Natural killer cell (primary cell): Measurements from ENCODE around the gene DEFB123. TPM values are rescaled to one million over a fixed set of nuclear protein-coding genes. Genes with fewer than 3 reads are reported as not detected.

Source experiments
- ATAC-seq, 3 donors: fragments of 150-1000 bp in 2 of 3; fragments of 200-7000 bp in 1 of 3; cut with Tn5 transposase; 1 replicate in 1 of 3; 2 replicates in 2 of 3; pipeline ENCODE4 v1.10.0; 2021; ENCODE audit warnings: mild to moderate bottlenecking in 2 of 3, moderate library complexity in 2 of 3
- DNase-seq, 2 donors: peaks; one replicate each; pipeline versions ENCODE4 v3.0.0 to v3.0.0-alpha.2; 2013 to 2021; ENCODE audit warnings: mixed read lengths in 1 of 2
- H3K27ac ChIP-seq: one replicate; pipeline ENCODE4 v1.5.1; 2013; ENCODE audit warnings: mild to moderate bottlenecking, low read length
- H3K27me3 ChIP-seq: one replicate; pipeline ENCODE4 v1.6.1; 2013; ENCODE audit warnings: low read length; ENCODE audit not compliant: control insufficient read depth, insufficient read depth
- H3K36me3 ChIP-seq: one replicate; pipeline ENCODE4 v1.6.1; 2013; ENCODE audit warnings: low read length; ENCODE audit not compliant: control insufficient read depth, insufficient read depth
- H3K4me1 ChIP-seq: one replicate; pipeline ENCODE4 v1.6.1; 2013; ENCODE audit warnings: low read length; ENCODE audit not compliant: control insufficient read depth, insufficient read depth
- H3K4me3 ChIP-seq: one replicate; pipeline ENCODE4 v1.5.1; 2013; ENCODE audit warnings: low read length
- H3K9me3 ChIP-seq: one replicate; pipeline ENCODE4 v1.6.1; 2013; ENCODE audit warnings: low read length; ENCODE audit not compliant: control insufficient read depth, insufficient read depth
- H3K27ac Mint-ChIP-seq, 2 donors: one replicate each; pipeline ENCODE4 v1.8.0; 2022; ENCODE audit warnings: mild to moderate bottlenecking in 2 of 2, mixed read lengths in 2 of 2, moderate library complexity in 1 of 2
- H3K27me3 Mint-ChIP-seq, 2 donors: one replicate each; pipeline ENCODE4 v1.8.0; 2022; ENCODE audit warnings: low read depth in 2 of 2, mixed read lengths in 2 of 2
- H3K36me3 Mint-ChIP-seq: one replicate; pipeline ENCODE4 v1.8.0; 2022; ENCODE audit warnings: mixed read lengths
- H3K4me1 Mint-ChIP-seq, 2 donors: one replicate each; pipeline ENCODE4 v1.8.0; 2022; ENCODE audit warnings: mixed read lengths in 2 of 2
- H3K4me3 Mint-ChIP-seq: one replicate; pipeline ENCODE4 v1.8.0; 2022; ENCODE audit warnings: mild to moderate bottlenecking, moderate library complexity, mixed read lengths
- H3K9me3 Mint-ChIP-seq, 2 donors: one replicate each; pipeline ENCODE4 v1.8.0; 2022; ENCODE audit warnings: mixed read lengths in 2 of 2
- CTCF ChIP-seq: fragments of 200-600 bp; IDR thresholded peaks from one replicate; pipeline ENCODE4 v1.8.0; 2022; ENCODE audit warnings: antibody characterized with exemption
- WGBS: methylation state at CpG from one replicate; pipeline ENCODE4 v1.1.7; 2013; ENCODE audit warnings: missing lambda C conversion rate; ENCODE audit not compliant: insufficient coverage; 5-methylcytosine and 5-hydroxymethylcytosine counted together
- intact Hi-C: fragments of 100-400 bp; cut with micrococcal nuclease; formaldehyde crosslinking; loops from one replicate; pipeline ENCODE4 v1.14.2; 2022
- total RNA-seq, 4 donors: library from RNA; stranded (reverse); fragments of 120-200 nt in 1 of 4; gene quantifications; one replicate each; pipeline versions ENCODE4 v1.2.3 to v1.2.4, GENCODE V29; 2013 to 2022

The DEFB123 gene
- total RNA-seq, 3 donors from 2014 or later (not counting 1 experiment from before 2014, with no cell fraction given), result not detected

GRCh38 chr20:31473331-31474096, 33.1 kb downstream of the DEFB123 start:
- Mint-ChIP-seq H3K4me1 (peaks cover 6 to 9% of the 10 kb centered on the region in 2 donors), H3K27me3 (peaks cover 29 to 37% of the 10 kb centered on the region in 2 donors), H3K4me3 (no peak overlapping the region), H3K9me3 (no peaks in the 10 kb centered on the region), H3K36me3 (no peaks in the 10 kb centered on the region), H3K27ac (no peak overlapping the region)
- ATAC-seq (peak in 1 of 3 donors; percentile 24), DNase-seq (no peak)
- 91% methylated on average over 5 of the region's 5 CpGs for WGBS
- no peak overlapping the region for H3K27ac ChIP-seq
- TF ChIP-seq CTCF, result no peak
- no peaks in the 10 kb centered on the region for H3K36me3 ChIP-seq
- H3K27me3 ChIP-seq, result peaks cover 10% of the 10 kb centered on the region
- intact Hi-C loops, result no loop called here
- H3K9me3 ChIP-seq, result no peaks in the 10 kb centered on the region
- no peak overlapping the region for H3K4me3 ChIP-seq
- H3K4me1 ChIP-seq, result peaks cover 7% of the 10 kb centered on the region

- Mint-ChIP-seq H3K4me1 (peaks cover 6 to 9% of the 10 kb centered on the region in 2 donors), H3K9me3 (no peaks in the 10 kb centered on the region), H3K36me3 (no peaks in the 10 kb centered on the region), H3K27ac (no peak overlapping the region), H3K27me3 (peaks cover 29 to 37% of the 10 kb centered on the region in 2 donors), H3K4me3 (no peak overlapping the region)
- intact Hi-C loops, result no loop called here
- no peaks in the 10 kb centered on the region for H3K9me3 ChIP-seq
- TF ChIP-seq CTCF, result no peak
- H3K27me3 ChIP-seq, result peaks cover 10% of the 10 kb centered on the region
- H3K4me1 ChIP-seq, result peaks cover 7% of the 10 kb centered on the region
- DNase-seq (no peak), ATAC-seq (no peak)
- no peak overlapping the region for H3K4me3 ChIP-seq
- H3K36me3 ChIP-seq, result no peaks in the 10 kb centered on the region
- WGBS, result 50% methylated on average over 2 of the region's 2 CpGs
- no peak overlapping the region for H3K27ac ChIP-seq
Measured at GRCh38 chr20:31474097-31474436, 33.6 kb downstream of the DEFB123 start.

- no peak for ATAC-seq
- H3K4me3 ChIP-seq, result no peak within 1 kb of the TSS
- H3K36me3 Mint-ChIP-seq, result no peaks in the 10 kb centered on the region
- 7% methylated on average over 33 of the region's 33 CpGs for WGBS
- no peak for DNase-seq
- peaks cover 6 to 9% of the 10 kb centered on the region in 2 donors for H3K4me1 Mint-ChIP-seq
- H3K4me1 ChIP-seq, result peaks cover 7% of the 10 kb centered on the region
- H3K27me3 Mint-ChIP-seq, result peaks cover 29 to 37% of the 10 kb centered on the region in 2 donors
- peaks cover 10% of the 10 kb centered on the region for H3K27me3 ChIP-seq
- no peak within 1 kb of the TSS for H3K4me3 Mint-ChIP-seq
- no peak for TF ChIP-seq CTCF
- intact Hi-C loops, result no loop called here
- H3K36me3 ChIP-seq, result no peaks in the 10 kb centered on the region
- H3K9me3 Mint-ChIP-seq, result no peaks in the 10 kb centered on the region
- H3K9me3 ChIP-seq, result no peaks in the 10 kb centered on the region
- no peak within 1 kb of the TSS for H3K27ac ChIP-seq
- no peak within 1 kb of the TSS for H3K27ac Mint-ChIP-seq
Measured at GRCh38 chr20:31474758-31475427, 34.5 kb downstream of the DEFB123 start, which contains the start of the genes DEFB124 and REM1. Gene DEFB124, minus strand, starts transcription at chr20:31475127. Its CDS starts 2,114 bp downstream, at chr20:31473013. Gene REM1, plus strand, starts transcription at chr20:31475288. Its CDS starts 1,158 bp downstream, at chr20:31476446.
